Measurements from ENCODE around the gene TANC1.

TANC1 gene

DNA sequence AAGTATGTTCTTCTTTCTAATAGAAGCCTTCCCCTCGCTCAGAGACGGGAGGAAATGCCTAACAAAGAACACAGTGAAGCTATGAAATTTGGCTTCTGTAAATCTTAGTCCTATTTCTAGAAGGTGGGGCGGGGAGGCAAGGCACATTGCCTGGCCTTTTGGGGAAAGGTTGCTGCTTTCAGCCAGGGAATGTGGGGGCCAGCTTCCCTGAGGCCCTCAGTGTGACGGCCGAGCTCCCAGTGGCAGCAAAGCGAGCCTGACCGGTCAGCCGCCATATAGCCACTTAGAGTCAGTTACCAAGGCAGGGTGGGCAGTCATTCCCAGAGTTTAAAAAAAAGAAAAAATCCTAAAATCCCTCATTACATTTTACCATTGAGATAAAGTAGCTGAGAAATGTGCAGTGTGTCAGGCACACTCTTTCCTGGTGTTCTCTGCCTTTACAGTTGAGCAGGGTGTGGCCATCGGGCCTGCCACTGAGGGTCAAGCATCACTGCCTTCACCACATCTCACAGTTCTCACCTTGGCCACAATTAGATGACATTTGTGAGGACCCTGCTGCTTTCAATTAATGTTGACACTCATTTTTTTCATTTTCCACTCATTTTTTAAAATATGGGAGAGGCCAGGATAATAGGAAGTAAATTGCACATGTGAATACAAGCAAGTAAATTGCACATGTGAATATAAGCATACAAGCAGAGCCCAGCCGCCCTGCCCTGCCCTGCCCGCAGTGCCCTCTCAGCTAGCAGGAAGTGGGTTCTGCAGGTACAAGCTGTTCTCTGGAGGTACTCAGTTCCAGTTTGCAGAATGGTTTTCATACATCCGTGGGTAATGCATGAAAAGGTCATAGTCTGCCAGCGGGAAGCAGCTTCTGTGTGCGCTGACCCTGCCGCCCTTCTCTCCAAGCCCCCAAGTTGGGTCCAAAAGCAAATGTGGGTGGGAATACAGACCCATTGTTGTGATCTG lies 241.2 kb downstream of the TANC1 start:
- no peak for DNase-seq
- no peaks in the 10 kb centered on the region for H3K9me3 Mint-ChIP-seq
- no peaks in the 10 kb centered on the region for H3K27me3 Mint-ChIP-seq
- H3K27ac Mint-ChIP-seq = peak overlapping the region; percentile 17
- no peak overlapping the region for H3K4me3 Mint-ChIP-seq
- H3K4me1 Mint-ChIP-seq (ENCODE audit: low read depth) = peaks cover 35% of the 10 kb centered on the region
- no peaks in the 10 kb centered on the region for H3K36me3 Mint-ChIP-seq (ENCODE audit: low read depth)

GRCh38 chr2:159211447-159212396 lies 243.3 kb downstream of the TANC1 start:
- H3K27ac Mint-ChIP-seq = no peak overlapping the region
- H3K4me1 Mint-ChIP-seq (ENCODE audit: low read depth) = peaks cover 35% of the 10 kb centered on the region
- H3K27me3 Mint-ChIP-seq = no peaks in the 10 kb centered on the region
- DNase-seq = no peak
- no peaks in the 10 kb centered on the region for H3K36me3 Mint-ChIP-seq (ENCODE audit: low read depth)
- H3K9me3 Mint-ChIP-seq = no peaks in the 10 kb centered on the region
- no peak overlapping the region for H3K4me3 Mint-ChIP-seq

DNA sequence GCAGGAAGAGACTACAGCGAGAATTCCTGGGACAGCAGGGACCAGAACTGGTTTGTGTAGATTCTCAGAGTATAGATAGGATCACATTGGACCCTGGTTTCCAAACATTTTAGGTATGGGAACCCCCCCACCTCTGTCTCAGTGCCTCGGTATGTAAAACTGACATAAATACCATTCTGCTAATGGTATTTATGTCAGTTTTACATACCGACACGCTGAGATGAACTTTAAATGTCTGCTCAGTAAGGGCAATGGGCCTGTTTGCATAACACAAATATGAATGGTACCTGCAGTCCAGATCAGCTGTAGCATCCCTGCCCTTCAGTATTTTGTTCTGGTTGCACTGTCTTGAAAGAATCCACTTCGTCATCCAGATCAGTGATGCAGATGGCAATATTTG lies 244.9 kb downstream of the TANC1 start:
- no peak overlapping the region for H3K27ac Mint-ChIP-seq
- no peak overlapping the region for H3K4me3 Mint-ChIP-seq
- peaks cover 29% of the 10 kb centered on the region for H3K4me1 Mint-ChIP-seq (ENCODE audit: low read depth)
- DNase-seq = no peak
- H3K9me3 Mint-ChIP-seq = no peaks in the 10 kb centered on the region
- H3K36me3 Mint-ChIP-seq (ENCODE audit: low read depth) = no peaks in the 10 kb centered on the region
- H3K27me3 Mint-ChIP-seq = no peaks in the 10 kb centered on the region

- peaks cover 21% of the 10 kb centered on the region for H3K4me1 Mint-ChIP-seq (ENCODE audit: low read depth)
- DNase-seq = no peak
- no peaks in the 10 kb centered on the region for H3K27me3 Mint-ChIP-seq
- no peak overlapping the region for H3K27ac Mint-ChIP-seq
- no peak overlapping the region for H3K4me3 Mint-ChIP-seq
- no peaks in the 10 kb centered on the region for H3K9me3 Mint-ChIP-seq
- no peaks in the 10 kb centered on the region for H3K36me3 Mint-ChIP-seq (ENCODE audit: low read depth)
These were observed 246.0 kb downstream of the TANC1 start for GRCh38 chr2:159214325-159214865.

DNA sequence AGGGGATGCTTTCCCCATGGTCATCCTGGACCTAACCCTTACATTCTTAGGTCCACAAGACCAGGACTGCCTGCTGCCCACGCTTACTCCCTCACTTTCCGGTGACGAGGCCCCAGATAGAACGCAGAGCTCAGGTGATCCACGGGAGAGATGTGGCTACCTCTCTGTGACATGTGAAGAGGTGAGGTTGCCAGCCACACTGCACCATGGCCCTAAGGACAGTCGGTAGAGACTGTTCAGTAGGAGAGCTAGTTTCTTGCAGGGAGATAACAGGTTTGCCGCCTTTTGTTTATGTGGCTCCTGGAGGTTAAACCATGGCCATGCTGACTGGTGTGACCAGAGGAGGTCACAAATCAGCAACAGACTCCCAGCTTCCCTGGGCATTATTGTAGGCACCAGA lies 246.7 kb downstream of the TANC1 start:
- H3K27me3 Mint-ChIP-seq = no peaks in the 10 kb centered on the region
- no peak overlapping the region for H3K4me3 Mint-ChIP-seq
- H3K4me1 Mint-ChIP-seq (ENCODE audit: low read depth) = peaks cover 14% of the 10 kb centered on the region
- no peaks in the 10 kb centered on the region for H3K36me3 Mint-ChIP-seq (ENCODE audit: low read depth)
- DNase-seq = no peak
- no peaks in the 10 kb centered on the region for H3K9me3 Mint-ChIP-seq
- no peak overlapping the region for H3K27ac Mint-ChIP-seq

DNA sequence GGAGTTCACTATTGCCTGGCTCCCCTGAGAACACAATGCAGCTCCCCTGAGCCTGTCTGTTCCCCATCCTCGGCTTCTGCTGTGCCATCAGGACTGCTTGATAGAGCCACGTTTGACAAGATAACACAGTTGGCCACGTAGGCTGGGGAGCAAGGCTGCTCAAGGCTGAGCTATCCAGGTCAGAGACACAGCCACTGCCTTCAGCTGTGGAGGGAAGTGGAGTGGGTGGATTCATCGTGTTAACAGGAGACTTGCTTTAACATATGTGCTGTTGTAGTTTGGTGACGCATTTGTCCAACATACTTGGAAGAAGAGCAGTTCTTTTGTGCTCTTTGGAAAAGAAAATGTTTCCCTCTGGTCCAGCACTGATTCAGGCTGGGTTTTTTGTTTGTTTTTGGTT lies 249.2 kb downstream of the TANC1 start:
- Mint-ChIP-seq H3K4me3 (no peak overlapping the region), H3K9me3 (no peaks in the 10 kb centered on the region), H3K27ac (no peak overlapping the region), H3K4me1 (ENCODE audit: low read depth) (no peaks in the 10 kb centered on the region), H3K27me3 (no peaks in the 10 kb centered on the region), H3K36me3 (ENCODE audit: low read depth) (no peaks in the 10 kb centered on the region)
- no peak for DNase-seq

DNA sequence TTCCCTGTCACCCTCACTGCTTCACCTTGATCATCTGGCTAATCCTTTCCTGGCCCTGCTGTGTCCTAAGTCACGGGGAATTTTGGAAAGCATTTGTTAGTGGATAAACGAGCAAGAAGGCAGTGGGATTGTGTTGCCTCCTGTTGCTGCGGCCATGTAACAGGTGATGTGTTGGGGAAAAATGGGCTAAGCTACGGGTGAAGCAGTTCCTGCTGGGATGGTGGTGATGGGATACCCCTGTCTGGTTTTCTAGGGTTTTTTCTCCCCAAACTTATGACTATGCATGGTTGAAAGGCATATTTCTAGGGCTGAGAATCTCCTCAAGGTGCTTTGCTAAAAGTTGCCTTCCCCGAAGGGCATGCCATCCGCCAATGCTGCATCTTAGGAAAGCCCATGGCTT lies 249.9 kb downstream of the TANC1 start:
- Mint-ChIP-seq H3K27ac (no peak overlapping the region), H3K9me3 (no peaks in the 10 kb centered on the region)

DNA sequence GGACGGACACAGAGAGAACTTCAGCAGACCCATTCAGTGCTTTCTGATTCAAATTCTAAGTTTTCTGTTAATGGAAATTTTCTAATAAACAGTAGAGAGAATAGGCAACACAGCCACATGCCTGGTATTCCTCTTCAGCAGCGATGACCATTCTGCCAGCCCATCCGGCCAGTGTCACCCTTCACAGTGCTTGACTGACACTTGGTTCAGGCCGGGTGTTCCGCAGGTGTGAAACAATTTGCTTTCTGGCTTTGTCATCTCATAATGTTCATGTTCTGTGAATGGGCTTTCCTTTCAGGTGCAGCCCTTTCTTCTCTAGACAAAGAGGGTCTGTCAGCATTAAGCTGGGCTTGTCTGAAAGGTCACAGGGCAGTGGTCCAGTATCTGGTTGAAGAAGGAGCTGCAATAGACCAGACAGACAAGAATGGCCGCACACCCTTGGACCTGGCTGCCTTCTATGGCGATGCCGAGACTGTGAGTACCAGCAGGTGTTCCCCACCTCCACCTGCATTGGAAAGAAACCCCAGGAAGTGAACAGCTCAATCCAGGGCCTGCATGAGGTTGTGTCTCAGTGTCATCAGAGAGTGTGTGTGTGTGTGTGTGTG lies 251.1 kb downstream of the TANC1 start:
- no peak overlapping the region for H3K27ac Mint-ChIP-seq

More for the DNA sequence above, 249.9 kb downstream of the TANC1 start:
- H3K27me3 Mint-ChIP-seq = no peaks in the 10 kb centered on the region
- peaks cover 1% of the 10 kb centered on the region for H3K4me1 Mint-ChIP-seq (ENCODE audit: low read depth)
- H3K36me3 Mint-ChIP-seq (ENCODE audit: low read depth) = no peaks in the 10 kb centered on the region
- no peak overlapping the region for H3K4me3 Mint-ChIP-seq
- no peak for DNase-seq

DNA sequence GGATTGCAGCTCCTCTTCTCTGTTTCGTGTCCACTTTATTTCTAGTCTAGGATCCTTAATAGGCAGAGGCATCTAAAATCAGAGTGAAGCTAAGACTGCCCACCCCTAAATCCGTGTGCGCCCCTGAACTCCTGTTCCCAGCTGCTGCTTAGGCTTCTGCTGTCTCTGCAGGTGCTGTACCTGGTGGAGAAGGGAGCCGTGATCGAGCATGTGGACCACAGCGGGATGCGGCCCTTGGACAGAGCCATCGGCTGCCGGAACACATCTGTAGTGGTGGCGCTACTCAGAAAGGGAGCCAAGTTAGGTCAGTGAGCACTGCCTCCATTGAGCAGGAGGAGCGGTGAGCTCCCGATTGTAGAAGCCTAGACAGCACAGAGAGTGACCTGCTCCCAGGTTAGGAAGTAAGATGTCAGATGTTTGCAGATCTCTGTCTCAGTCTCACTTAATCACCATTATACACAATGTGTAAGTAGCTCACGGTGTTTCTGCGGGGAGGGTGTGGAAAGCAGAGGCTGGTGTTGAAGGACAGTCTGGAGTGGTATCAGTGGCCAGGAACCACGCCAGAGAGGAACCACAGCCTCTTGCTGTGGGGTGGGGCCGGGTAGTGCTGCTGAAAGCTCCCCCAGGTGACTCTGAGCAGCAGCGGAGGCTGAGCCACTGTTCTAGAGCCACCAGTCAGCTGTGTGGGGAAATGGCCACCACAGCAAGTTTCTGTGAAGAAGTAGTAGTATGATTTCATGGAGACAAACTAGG lies 255.8 kb downstream of the TANC1 start:
- Mint-ChIP-seq H3K27me3 (no peaks in the 10 kb centered on the region), H3K27ac (no peak overlapping the region), H3K4me3 (no peak overlapping the region), H3K4me1 (ENCODE audit: low read depth) (peaks cover 36% of the 10 kb centered on the region), H3K36me3 (ENCODE audit: low read depth) (no peaks in the 10 kb centered on the region), H3K9me3 (no peaks in the 10 kb centered on the region)
- no peak for DNase-seq

More for the DNA sequence above, 251.1 kb downstream of the TANC1 start:
- no peak overlapping the region for H3K4me3 Mint-ChIP-seq
- H3K36me3 Mint-ChIP-seq (ENCODE audit: low read depth) = no peaks in the 10 kb centered on the region
- peaks cover 7% of the 10 kb centered on the region for H3K4me1 Mint-ChIP-seq (ENCODE audit: low read depth)
- H3K27me3 Mint-ChIP-seq = no peaks in the 10 kb centered on the region
- no peak for DNase-seq
- no peaks in the 10 kb centered on the region for H3K9me3 Mint-ChIP-seq

- Mint-ChIP-seq H3K9me3 (no peaks in the 10 kb centered on the region), H3K27ac (peak overlapping the region; percentile 65), H3K4me3 (no peak overlapping the region), H3K27me3 (no peaks in the 10 kb centered on the region), H3K4me1 (ENCODE audit: low read depth) (peaks cover 39% of the 10 kb centered on the region), H3K36me3 (ENCODE audit: low read depth) (peaks cover 4% of the 10 kb centered on the region)
- DNase-seq = no peak
These were observed 256.9 kb downstream of the TANC1 start for GRCh38 chr2:159225025-159226016.

GRCh38 chr2:159226059-159226461 lies 257.6 kb downstream of the TANC1 start:
- DNase-seq = no peak
- Mint-ChIP-seq H3K27ac (peak overlapping the region; percentile 65), H3K4me1 (ENCODE audit: low read depth) (peaks cover 39% of the 10 kb centered on the region), H3K9me3 (no peaks in the 10 kb centered on the region), H3K36me3 (ENCODE audit: low read depth) (peaks cover 4% of the 10 kb centered on the region), H3K4me3 (no peak overlapping the region), H3K27me3 (no peaks in the 10 kb centered on the region)

GRCh38 chr2:159226608-159227385 lies 258.4 kb downstream of the TANC1 start:
- Mint-ChIP-seq H3K9me3 (no peaks in the 10 kb centered on the region), H3K36me3 (ENCODE audit: low read depth) (peaks cover 4% of the 10 kb centered on the region), H3K27me3 (no peaks in the 10 kb centered on the region), H3K4me3 (no peak overlapping the region), H3K4me1 (ENCODE audit: low read depth) (peaks cover 39% of the 10 kb centered on the region), H3K27ac (no peak overlapping the region)
- DNase-seq = no peak

Measured in activated T-cell treated with anti-CD3 and anti-CD28 coated beads, Interleukin-2, amount 50 U/mL, for 24 hours (primary cell).